NCI-H2171 treated with DMSO at 0.1 percent for 48 hours (cell line): ENCODE results near the gene IQCC.

Experiments
- DNase-seq: peaks from one replicate; lab custom pipeline; 2025; lab: John Stamatoyannopoulos, UW

Gene IQCC

DNA sequence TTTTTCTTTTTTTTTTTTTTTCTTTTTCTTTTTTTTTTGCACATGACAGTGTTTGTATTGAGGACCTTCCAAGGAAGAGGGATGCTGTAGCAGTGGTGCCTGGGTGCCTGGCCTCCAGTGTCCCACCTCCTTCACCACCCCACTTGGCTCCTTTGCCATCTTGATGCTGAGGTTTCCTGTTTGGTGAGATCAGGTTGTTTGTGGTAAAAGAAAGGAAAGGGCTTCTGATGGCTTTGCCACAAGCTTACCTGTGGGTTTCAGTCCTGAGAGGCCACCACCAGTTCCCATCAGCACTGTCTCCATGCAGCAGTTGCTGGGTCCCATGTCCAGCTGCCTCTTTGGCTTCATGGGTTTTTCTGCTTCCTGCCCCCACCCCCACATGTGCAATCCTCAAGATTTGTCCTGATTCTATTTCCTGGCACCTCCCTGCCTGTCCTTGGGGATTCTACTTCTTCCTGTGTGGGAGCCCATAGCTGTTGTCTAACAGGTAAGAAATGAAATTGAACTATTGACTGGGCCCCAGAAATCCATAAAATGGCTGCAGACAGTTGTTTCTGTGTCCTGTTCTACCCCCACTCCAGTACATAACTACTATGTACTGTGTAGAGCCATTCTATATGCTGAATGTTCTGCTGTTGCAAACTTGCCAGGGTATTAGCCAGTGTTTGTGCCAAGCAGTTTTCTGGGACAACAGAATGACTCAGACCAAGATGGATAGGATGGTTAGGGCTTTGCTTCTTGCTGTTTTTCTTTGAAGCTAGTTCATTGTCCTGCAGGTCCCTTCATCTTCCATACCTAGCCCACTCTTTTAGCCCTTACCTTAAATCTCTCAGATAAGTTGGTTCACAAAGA, 9.3 kb upstream of the IQCC start:
- DNase-seq = no peak

DNA sequence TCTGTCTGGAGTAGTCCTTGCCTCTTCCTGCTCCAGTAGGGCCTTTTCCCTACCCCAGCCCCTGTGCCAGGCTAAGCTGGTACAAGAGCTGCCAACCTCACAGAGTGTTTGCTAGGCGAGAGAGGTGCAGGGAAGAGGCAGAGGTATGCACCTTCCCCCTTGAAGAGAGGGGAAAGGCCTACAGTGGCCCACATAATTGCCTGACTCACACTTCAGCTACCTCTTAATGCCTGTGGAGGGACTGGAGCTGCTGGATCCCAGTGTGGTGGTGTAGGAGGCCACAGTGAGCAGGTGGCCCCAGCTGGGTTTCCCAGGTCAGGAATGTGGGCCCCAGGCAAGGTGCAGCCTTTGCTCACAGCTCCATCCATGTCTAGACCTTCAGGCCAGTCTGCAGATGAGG, 8.4 kb upstream of the IQCC start:
- DNase-seq = no peak

GRCh38 chr1:32197837-32198236, 7.6 kb upstream of the IQCC start:
- no peak for DNase-seq

GRCh38 chr1:32198237-32199042, 7.0 kb upstream of the IQCC start:
- DNase-seq = no peak

DNA sequence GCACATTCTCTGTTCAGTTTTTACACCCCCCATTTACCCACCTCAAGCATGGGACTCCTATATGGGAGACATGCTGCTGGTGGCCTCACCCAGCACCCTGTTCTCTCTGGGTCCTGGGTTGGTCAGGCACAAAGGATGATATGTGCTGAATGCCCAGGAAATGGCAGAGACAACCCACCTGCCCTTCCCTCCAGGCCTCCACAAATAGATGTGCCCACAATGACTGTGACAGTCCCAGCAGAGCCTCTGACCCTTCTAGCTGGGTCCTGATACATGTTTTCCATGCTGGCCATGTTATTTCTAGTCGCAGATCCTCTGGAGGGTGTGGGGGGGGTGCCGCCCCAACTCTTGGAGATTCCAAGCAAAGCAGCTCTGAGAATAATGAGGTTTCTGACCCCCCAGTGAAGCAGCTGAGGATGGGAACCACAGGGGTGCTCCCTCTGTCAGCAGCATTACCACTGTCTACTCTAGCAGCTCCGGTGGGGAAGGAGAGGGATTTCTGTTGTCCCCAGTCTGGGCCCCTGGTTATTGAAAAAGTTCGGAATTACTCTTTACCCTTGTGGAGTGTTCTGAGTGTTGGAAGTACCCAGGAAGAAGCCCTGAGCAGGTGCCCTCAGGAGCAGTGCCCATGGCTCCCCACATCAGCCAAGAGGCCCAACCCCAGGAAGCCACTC, 6.3 kb upstream of the IQCC start:
- no peak for DNase-seq

DNA sequence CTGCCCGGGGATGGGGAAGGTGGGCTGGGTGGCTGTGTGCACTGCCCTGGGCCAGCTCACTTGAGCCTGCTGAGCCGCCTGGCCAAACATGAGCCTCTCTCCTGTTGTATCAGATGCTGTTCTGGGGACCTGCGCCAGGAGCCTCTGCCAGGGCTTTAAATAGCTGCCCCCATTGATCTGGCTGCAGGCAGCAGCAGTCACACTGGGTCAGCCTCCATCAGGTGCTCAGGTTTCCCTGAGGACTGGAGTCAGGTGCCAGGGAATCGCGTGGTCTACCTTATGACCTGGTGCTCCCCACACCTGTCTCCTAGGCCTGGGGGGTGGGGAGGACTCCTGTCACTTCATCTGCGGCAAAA, 5.8 kb upstream of the IQCC start:
- peak; percentile 56 for DNase-seq

- peak; percentile 70 for DNase-seq
These were observed 5.1 kb upstream of the IQCC start, which contains the start of gene CCDC28B for GRCh38 chr1:32200226-32201010. TSS of gene CCDC28B (plus strand) at chr1:32200595. CDS start at chr1:32201936, 1,341 bp downstream.

DNA sequence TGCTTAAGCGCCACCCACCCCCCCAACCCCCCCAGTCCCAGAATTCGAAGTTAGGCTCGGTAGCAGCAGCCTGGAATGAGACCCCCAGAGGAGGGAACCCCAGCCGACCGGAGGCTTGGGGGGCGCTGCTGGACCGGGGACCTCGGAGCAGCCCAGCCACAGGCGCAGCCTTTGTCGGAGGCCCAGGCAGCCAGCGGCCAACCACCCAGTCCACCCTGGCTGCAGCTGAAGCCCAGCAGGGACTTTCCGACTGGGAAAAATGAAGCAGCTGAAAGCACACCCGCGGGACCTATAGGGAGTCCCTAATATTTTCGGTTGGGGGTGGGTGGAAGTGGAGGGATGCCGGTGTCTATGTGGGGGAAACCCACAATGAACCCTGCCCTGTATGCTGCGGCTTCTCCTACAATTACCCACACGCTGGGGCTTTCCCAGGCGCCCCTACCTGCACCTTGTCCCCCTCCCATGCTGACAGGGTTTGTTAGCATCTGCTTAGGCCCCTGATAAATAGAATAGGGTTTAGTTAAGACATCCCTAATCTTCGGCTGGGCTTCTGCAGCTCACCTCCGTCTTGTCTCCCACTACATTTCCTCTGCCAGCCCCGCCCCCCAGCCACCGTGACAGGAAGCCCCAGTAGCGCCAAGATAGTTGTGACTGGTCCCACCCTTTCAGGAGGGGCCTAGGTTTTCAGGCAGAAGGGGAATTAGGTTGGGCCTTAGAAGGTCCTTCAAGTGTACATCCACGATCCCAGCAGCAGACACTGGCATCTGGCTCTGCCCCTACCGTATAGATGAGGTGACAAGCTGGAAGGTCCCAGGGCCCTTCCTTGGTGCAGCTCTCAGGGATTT, 4.2 kb upstream of the IQCC start:
- DNase-seq = no peak

DNA sequence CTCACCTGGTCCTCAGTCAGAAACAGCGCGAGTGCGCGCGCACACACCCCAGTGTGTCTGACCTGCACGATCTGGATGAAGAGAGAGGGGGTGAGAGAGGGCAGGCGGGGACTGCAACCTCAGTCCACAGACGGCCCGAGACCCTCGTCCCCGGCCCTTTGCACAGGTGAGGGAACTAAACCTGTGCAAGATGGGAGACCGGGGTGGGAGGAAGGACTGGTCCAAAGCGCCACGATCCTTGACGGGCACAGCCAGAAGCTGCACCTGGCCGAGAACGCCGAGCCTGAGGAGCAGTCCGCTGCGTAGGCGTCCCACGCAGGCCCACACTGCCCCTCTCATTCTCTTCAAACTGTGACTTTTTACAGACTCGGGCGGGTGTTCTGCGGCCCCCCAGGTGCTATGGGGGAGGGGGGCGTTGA, 519 bp upstream of the IQCC start:
- DNase-seq = no peak

DNA sequence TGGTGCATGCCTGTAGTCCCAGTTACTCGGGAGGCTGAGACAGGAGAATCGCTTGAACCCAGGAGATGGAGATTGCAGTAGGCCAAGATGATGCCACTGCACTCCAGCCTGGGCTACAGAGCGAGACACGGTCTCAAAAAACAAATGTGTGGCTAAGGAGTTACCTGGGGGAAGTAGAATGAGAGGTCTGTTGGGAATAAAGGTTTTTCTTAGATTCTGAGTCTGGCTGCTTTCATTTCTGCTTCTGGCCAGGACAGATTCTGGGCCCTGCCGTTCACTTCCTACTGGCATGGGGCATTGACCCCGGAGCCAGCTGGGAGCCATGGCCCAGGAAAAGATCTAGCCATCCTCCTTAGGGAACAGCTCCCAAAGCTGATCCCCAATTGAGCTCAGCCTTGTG, 3.0 kb downstream of the IQCC start:
- no peak for DNase-seq

DNA sequence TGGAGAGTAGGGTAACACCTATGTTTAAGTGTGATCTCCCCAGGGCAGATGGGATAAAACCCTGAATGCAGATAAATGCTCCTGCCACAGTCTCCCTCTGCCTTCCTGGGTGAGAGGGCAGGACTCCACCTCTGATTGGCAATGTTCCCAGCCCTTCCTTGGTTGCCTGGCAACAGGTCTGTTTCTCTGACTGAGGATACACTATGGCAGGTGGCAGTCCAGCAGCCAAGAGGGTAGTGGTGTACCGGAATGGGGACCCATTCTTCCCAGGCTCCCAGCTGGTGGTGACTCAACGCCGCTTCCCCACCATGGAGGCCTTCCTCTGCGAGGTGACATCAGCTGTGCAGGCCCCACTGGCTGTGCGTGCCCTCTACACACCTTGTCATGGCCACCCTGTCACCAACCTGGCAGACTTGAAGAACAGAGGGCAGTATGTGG, 3.4 kb downstream of the IQCC start, which contains the start of gene DCDC2B:
Gene DCDC2B (plus strand): TSS at position 199 of the 438 bp plus-strand sequence. CDS start 5 bp downstream, at position 204.
- DNase-seq = peak; percentile 97

DNA sequence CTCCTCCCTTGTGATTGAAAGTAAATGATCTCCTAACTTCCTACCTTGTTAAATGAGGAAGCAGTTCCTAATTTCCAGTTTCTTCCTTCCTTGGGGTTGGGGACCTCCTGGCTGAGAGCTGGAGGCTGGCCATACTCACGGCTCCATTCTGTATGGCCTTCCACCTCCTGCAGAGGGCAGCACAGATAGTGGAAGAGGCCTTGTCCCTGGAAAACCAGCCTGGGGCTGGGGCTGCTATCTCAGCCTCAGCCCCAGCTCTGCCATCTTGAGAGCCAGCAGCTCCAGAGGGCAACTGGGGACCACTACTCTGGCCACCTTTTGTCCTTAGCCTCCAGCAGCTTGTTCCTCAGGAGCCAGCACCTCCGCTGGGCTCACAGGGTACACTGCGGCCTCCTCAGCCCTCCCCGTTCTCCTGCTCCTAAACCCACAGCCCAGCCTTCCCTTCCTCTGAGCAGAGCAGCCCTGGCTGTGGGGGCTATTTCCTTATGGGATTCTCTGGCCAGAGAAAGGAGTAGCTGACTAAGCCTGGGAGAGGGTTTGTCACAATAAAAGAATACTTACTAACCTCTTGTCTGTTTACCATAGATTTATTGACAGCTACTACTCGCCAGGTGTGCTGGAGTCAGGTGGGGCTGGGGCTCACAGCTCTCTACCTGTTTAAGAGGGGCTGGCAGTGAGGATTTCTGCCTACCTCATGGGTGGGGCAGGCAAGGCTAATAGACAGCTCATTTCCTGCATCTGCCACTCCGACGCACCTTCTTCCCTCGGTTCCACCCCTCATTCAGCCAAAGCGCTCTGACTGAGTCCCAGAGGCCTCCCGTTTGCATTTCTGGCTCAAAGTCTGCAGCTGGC, 10.4 kb downstream of the IQCC start:
- peak; percentile 36 for DNase-seq

- no peak for DNase-seq
These were observed 11.1 kb downstream of the IQCC start for GRCh38 chr1:32216566-32216965.

GRCh38 chr1:32219022-32219421, 13.6 kb downstream of the IQCC start:
- no peak for DNase-seq

DNA sequence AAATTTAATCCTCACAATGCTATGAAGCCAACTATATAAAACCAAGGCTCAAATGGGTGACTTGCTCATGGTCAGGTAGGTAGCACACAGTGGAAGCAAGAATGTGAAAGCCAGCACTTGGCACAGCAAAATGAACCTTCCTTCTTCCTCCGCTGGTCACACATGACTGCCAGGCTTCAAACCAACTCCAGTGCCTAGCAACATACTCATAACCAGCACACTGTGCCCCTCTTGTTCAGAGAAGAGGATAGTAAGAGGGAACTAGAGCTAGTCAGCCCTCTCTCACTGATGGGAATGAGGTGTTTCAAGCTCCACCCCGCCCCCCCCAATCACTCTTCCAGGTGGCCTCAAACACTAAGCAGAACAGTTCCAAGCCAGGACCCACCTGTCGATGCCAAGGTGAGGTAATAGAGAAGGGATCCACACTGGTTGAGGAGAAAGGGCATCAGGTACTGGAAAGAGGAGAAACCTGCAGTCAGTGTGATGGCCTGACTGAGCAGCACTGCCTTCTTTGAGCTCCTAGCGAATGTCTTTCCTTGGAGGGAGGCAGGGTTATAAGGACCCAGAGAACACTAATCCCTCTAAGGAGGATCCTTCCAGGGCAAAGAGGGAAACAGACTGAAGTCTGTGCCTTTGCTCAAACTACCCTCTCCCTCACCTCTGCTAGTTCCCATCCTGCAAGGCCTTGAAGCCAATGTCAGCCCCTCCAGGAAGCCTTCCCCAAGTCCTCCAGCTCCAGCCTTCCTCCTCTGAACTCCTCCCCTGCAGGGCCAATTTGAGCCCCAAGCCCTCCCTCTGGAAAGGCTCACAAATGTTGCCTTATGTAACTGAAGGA, 15.5 kb downstream of the IQCC start:
- no peak for DNase-seq

- no peak for DNase-seq
These were observed 16.1 kb downstream of the IQCC start for GRCh38 chr1:32221581-32221979.

- peak; percentile 87 for DNase-seq
These were observed 16.7 kb downstream of the IQCC start, which contains the start of the genes EIF3I and TMEM234 for GRCh38 chr1:32221980-32222755. TSS of gene EIF3I (plus strand) at chr1:32222407. CDS start at chr1:32222442, 35 bp downstream. TSS of gene TMEM234 (minus strand) at chr1:32222353. CDS start at chr1:32222322, 31 bp downstream.

- no peak for DNase-seq
These were observed 18.2 kb downstream of the IQCC start for GRCh38 chr1:32223683-32224082.
